ENCODE measurements around the gene SLC17A7. TPM values are rescaled to one million over a fixed set of nuclear protein-coding genes. Genes with fewer than 3 reads are reported as not detected.
A peak's percentile ranks its signal among the peaks of the same experiment; 100 is the strongest.

Gene SLC17A7
- total and polyA plus RNA-seq, 9 of the 15 experiments (the other 6 are each of a cell fraction or from before 2014, with no cell fraction given): 1.1 to 15.7 (median 2.4) TPM

DNA sequence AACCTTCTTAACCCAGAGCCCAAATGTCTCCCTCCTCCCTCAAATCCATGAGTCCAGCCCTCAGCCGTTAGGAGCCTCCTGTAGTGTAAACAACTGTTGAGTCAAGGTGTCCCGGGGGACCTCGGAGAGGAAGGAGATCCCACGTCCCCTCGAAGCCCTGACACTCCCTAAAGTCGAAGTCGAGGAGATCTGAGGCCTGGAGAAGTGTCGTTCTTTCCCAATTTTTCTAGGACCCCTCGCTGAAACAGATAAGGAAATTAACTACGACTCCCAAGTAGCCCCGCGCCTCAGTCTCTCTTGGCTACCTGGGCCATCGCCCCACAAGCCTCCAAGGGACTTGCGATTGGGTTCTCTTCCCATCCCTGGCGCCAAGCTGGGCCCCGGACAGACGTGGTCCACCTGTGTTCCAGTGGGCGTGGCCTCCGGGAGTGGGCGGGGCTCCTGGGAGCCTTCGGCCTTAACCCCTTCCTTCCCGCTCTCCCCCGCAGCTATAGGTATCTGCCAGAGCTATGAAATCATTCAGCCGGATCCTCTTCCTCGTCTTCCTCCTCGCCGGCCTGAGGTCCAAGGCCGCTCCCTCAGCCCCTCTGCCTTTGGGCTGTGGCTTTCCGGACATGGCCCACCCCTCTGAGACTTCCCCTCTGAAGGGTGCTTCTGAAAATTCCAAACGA is 15.3 kb downstream of the SLC17A7 start (continued):
- TF ChIP-seq, protein P1, sequence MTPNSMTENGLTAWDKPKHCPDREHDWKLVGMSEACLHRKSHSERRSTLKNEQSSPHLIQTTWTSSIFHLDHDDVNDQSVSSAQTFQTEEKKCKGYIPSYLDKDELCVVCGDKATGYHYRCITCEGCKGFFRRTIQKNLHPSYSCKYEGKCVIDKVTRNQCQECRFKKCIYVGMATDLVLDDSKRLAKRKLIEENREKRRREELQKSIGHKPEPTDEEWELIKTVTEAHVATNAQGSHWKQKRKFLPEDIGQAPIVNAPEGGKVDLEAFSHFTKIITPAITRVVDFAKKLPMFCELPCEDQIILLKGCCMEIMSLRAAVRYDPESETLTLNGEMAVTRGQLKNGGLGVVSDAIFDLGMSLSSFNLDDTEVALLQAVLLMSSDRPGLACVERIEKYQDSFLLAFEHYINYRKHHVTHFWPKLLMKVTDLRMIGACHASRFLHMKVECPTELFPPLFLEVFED (CRISPR knock-in tag; conservative IDR thresholded peaks at IDR 0.05): no peak
- no peak for TF ChIP-seq SNIP1 (IDR thresholded peaks at IDR 0.05; ENCODE audit: low read depth)
- no peak for TF ChIP-seq HNRNPH1 (optimal IDR thresholded peaks at IDR 0.05; ENCODE audit: low read depth, low read length)
- TF ChIP-seq, protein P2, sequence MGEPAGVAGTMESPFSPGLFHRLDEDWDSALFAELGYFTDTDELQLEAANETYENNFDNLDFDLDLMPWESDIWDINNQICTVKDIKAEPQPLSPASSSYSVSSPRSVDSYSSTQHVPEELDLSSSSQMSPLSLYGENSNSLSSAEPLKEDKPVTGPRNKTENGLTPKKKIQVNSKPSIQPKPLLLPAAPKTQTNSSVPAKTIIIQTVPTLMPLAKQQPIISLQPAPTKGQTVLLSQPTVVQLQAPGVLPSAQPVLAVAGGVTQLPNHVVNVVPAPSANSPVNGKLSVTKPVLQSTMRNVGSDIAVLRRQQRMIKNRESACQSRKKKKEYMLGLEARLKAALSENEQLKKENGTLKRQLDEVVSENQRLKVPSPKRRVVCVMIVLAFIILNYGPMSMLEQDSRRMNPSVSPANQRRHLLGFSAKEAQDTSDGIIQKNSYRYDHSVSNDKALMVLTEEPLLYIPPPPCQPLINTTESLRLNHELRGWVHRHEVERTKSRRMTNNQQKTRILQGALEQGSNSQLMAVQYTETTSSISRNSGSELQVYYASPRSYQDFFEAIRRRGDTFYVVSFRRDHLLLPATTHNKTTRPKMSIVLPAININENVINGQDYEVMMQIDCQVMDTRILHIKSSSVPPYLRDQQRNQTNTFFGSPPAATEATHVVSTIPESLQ (CRISPR knock-in tag; IDR thresholded peaks at IDR 0.05): no peak
- TF ChIP-seq, protein P3, sequence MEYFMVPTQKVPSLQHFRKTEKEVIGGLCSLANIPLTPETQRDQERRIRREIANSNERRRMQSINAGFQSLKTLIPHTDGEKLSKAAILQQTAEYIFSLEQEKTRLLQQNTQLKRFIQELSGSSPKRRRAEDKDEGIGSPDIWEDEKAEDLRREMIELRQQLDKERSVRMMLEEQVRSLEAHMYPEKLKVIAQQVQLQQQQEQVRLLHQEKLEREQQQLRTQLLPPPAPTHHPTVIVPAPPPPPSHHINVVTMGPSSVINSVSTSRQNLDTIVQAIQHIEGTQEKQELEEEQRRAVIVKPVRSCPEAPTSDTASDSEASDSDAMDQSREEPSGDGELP (CRISPR knock-in tag; IDR thresholded peaks at IDR 0.05; ENCODE audit: borderline replicate concordance): peak; percentile 53; the same call in 1 of the 2 replicates
- TF ChIP-seq ZNF561 (CRISPR knock-in tag; conservative IDR thresholded peaks at IDR 0.05): no peak
- no peak for TF ChIP-seq GATA2 (CRISPR knock-in tag; IDR thresholded peaks at IDR 0.05)
- TF ChIP-seq, protein P4, sequence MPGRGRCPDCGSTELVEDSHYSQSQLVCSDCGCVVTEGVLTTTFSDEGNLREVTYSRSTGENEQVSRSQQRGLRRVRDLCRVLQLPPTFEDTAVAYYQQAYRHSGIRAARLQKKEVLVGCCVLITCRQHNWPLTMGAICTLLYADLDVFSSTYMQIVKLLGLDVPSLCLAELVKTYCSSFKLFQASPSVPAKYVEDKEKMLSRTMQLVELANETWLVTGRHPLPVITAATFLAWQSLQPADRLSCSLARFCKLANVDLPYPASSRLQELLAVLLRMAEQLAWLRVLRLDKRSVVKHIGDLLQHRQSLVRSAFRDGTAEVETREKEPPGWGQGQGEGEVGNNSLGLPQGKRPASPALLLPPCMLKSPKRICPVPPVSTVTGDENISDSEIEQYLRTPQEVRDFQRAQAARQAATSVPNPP (IDR thresholded peaks at IDR 0.05; ENCODE audit: borderline replicate concordance, insufficient read depth, insufficient read length): no peak
- TF ChIP-seq, protein P5, sequence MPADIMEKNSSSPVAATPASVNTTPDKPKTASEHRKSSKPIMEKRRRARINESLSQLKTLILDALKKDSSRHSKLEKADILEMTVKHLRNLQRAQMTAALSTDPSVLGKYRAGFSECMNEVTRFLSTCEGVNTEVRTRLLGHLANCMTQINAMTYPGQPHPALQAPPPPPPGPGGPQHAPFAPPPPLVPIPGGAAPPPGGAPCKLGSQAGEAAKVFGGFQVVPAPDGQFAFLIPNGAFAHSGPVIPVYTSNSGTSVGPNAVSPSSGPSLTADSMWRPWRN (IDR thresholded peaks at IDR 0.05; ENCODE audit: low read depth): no peak
- TF ChIP-seq BRD4 (IDR thresholded peaks at IDR 0.05): no peak
- TF ChIP-seq EZH2 (IDR thresholded peaks at IDR 0.05; ENCODE audit: borderline replicate concordance, low read depth, low read length): no peak
- TF ChIP-seq CSDE1 (IDR thresholded peaks at IDR 0.05): no peak
- TF ChIP-seq MTA2 (IDR thresholded peaks at IDR 0.05; ENCODE audit: low read depth): no peak
- no peak for TF ChIP-seq BRCA1 (IDR thresholded peaks at IDR 0.05)
- no peak for TF ChIP-seq BRCA1 (CRISPR knock-in tag; IDR thresholded peaks at IDR 0.05)
- TF ChIP-seq BRF1 (IDR thresholded peaks at IDR 0.05; ENCODE audit: borderline replicate concordance, extremely low read depth, insufficient read length): no peak
- no peak for TF ChIP-seq ZKSCAN8 (CRISPR knock-in tag; IDR thresholded peaks at IDR 0.05)
- TF ChIP-seq FOXP1 (CRISPR knock-in tag; IDR thresholded peaks at IDR 0.05): no peak
- peak; percentile 94 for TF ChIP-seq ZNF263 (CRISPR knock-in tag; IDR thresholded peaks at IDR 0.05; ENCODE audit: borderline replicate concordance)
- TF ChIP-seq ETV6 (IDR thresholded peaks at IDR 0.05; ENCODE audit: borderline replicate concordance in 1 of 2, low read depth in 2 of 2, low read length in 1 of 2): no peak
- TF ChIP-seq ETV6 (CRISPR knock-in tag; IDR thresholded peaks at IDR 0.05; ENCODE audit: borderline replicate concordance): no peak
- TF ChIP-seq RUNX1 (IDR thresholded peaks at IDR 0.05; ENCODE audit: low read depth): no peak
- no peak for TF ChIP-seq NELFE (IDR thresholded peaks at IDR 0.05; ENCODE audit: insufficient read depth, insufficient read length)
